Stimulated activated CD4-positive, alpha-beta T cell treated with anti-CD3 and anti-CD28 coated beads, Interleukin-4, amount 100 ng/mL, for 24 hours (primary cell): ENCODE measurements around the gene TRMT44.
"Not testable (repeated sequence)": the region's sequence is repeated elsewhere in the genome, so short reads cannot be mapped to it uniquely, and the experiment has no call there.

Experiments used
- DNase-seq: peaks from one replicate; pipeline ENCODE4 v3.0.0-alpha.2; 2020

The TRMT44 gene

GRCh38 chr4:8500966-8501365, 60.4 kb downstream of the TRMT44 start:
- no peak for DNase-seq

- DNase-seq = no peak
These were observed 61.2 kb downstream of the TRMT44 start for GRCh38 chr4:8501781-8502180.

GRCh38 chr4:8502371-8502770, 61.8 kb downstream of the TRMT44 start:
- DNase-seq = no peak

- no peak for DNase-seq
These were observed 62.4 kb downstream of the TRMT44 start for GRCh38 chr4:8502836-8503585.

- no peak for DNase-seq
These were observed 63.2 kb downstream of the TRMT44 start for GRCh38 chr4:8503801-8504200.

- DNase-seq = no peak
These were observed 63.9 kb downstream of the TRMT44 start for GRCh38 chr4:8504279-8505007.

GRCh38 chr4:8505229-8505628, 64.7 kb downstream of the TRMT44 start:
- no peak for DNase-seq

GRCh38 chr4:8506006-8506372, 65.4 kb downstream of the TRMT44 start:
- DNase-seq = no peak

- no peak for DNase-seq
These were observed 66.0 kb downstream of the TRMT44 start for GRCh38 chr4:8506373-8507195.

GRCh38 chr4:8507196-8507570, 66.6 kb downstream of the TRMT44 start:
- DNase-seq = no peak

GRCh38 chr4:8507624-8508023, 67.0 kb downstream of the TRMT44 start:
- DNase-seq = no peak

GRCh38 chr4:8508266-8508665, 67.7 kb downstream of the TRMT44 start:
- no peak for DNase-seq

- no peak for DNase-seq
These were observed 68.2 kb downstream of the TRMT44 start for GRCh38 chr4:8508740-8509139.

- DNase-seq = no peak
These were observed 68.9 kb downstream of the TRMT44 start for GRCh38 chr4:8509311-8509950.

GRCh38 chr4:8510191-8510590, 69.6 kb downstream of the TRMT44 start:
- no peak for DNase-seq

GRCh38 chr4:8510611-8511285, 70.2 kb downstream of the TRMT44 start:
- DNase-seq = no peak

GRCh38 chr4:8512510-8512909, 71.9 kb downstream of the TRMT44 start:
- DNase-seq = no peak

GRCh38 chr4:8513080-8513479, 72.5 kb downstream of the TRMT44 start:
- DNase-seq = not testable (repeated sequence)

- no peak for DNase-seq
These were observed 73.4 kb downstream of the TRMT44 start for GRCh38 chr4:8513931-8514330.

- no peak for DNase-seq
These were observed 73.8 kb downstream of the TRMT44 start for GRCh38 chr4:8514391-8514790.

- DNase-seq = no peak
These were observed 74.9 kb downstream of the TRMT44 start for GRCh38 chr4:8515316-8516060.

- no peak for DNase-seq
These were observed 75.5 kb downstream of the TRMT44 start for GRCh38 chr4:8516061-8516573.
